ENCODE data around the gene XRCC1.
A peak's percentile ranks its signal among the peaks of the same experiment; 100 is the strongest.

Gene XRCC1

DNA sequence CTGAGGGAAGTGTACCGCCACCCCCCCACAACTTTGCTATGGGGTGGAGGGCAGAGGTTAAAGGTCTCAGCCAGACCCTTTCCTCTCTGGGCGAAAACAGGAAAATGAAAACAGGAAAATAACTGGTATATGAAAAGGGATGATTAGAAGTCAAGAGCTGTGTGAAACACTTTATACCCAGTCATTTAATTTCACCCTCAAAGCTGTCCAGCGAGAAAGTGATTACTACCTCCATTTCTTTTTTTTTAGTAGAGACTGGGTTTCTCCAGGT, 70.2 kb downstream of the XRCC1 start:
- Mint-ChIP-seq H3K4me1 (peaks cover 30% of the 10 kb centered on the region), H3K27ac (peak overlapping the region in 1 of 2 donors; percentile 76), H3K4me3 (peak overlapping the region; percentile 87 to 96), H3K27me3 (no peaks in the 10 kb centered on the region), H3K9me3 (no peaks in the 10 kb centered on the region)
- no peak for DNase-seq
- no peak for ATAC-seq

DNA sequence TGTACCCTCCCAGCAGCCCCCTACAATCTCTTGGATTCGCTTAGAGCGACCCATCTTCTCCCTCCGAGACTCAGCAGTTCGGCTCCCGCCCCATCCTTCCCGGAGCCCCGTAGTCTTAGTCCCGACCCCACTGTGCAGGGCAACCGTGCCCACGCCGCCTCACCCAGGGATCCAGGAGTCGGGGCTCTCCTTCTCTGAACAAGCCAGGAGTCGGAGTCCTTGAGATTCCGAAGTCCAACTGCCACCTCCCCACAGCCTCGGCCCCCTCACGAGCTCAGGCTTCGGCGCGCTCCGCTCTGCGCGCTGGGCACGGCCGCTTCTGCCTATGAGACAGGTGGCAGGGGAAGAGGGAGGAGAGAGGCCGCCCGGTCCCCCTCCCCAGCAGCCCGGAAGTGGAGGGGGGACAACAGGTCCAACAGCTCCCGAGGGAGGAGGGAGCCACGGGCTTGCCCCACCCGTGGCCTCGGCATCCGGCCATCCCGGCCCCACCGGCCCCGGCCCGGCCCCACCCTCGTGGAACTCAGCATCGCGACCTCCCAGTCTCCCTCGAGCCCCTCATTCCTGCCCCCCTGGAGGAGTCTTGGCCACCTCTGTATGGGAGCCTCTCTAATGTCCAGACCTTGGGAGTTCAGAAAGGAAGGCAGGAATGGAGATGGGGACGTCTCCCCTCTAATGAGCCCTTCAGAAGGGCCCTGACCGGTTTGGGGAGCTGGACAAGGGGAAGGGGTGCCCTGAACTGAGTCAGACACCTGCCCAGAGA, 70.7 kb downstream of the XRCC1 start, which contains the start of gene PHLDB3:
TSS of gene PHLDB3 (minus strand) at position 321 of the 760 bp plus-strand sequence. CDS start 628 bp downstream, outside the sequence.
- Mint-ChIP-seq H3K27ac (peak within 1 kb of the TSS; percentile 88 to 98), H3K9me3 (no peaks in the 10 kb centered on the region), H3K27me3 (no peaks in the 10 kb centered on the region), H3K4me1 (peaks cover 30% of the 10 kb centered on the region), H3K4me3 (peak within 1 kb of the TSS; percentile 87 to 96)
- ATAC-seq (peak; percentile 69), DNase-seq (peak in 1 of 2 donors; percentile 64)

DNA sequence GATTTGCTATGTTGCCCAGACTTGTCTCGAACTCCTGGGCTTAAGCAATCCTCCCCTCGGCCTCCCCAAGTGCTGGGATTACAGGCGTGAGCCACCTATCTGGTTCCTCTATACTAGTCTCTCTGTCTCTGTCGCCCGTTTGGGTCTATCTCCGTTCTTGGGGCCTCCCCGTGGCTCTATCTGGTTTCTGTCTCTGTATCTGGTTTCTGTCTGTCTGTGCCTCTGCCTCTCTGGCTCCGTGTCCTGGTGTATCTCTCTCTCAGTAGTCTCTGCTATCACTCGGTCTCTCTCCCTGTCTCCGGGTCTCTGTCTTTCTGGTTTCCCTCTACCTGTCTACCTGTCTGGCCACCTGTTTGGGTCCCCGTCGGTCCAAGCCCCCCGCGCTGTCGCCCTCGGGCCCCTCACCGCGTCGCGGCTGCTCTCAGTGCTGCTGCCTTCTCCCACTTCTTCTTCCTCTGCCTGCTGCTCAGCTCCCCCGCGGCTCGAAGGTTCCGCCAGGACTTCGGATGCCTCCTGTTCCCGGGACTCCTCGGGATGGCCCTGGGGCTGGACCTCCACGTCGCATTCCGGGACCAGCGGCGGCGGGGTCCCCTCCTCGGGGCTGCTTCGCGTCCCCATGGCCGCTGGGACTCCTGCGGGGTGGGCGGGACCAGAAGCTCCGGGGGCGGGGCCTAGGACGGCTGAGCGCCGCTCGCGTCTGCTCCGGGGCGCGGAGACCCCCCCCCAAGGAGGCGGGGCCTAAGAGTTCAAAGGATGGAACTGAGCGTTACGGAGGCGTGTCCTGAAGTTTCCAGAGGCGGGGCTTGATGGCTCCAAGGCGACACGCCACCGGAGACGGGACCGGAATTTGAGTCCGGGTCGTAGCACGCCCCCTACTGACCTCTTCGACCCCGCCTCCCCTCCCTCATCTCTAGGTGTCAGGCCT, 71.6 kb downstream of the XRCC1 start:
- Mint-ChIP-seq H3K27ac (peak overlapping the region; percentile 88 to 98), H3K4me3 (peak overlapping the region; percentile 87 to 96), H3K27me3 (no peaks in the 10 kb centered on the region), H3K9me3 (no peaks in the 10 kb centered on the region), H3K4me1 (peaks cover 30% of the 10 kb centered on the region)
- DNase-seq, result peak; percentile 94 to 96
- peak; percentile 91 for ATAC-seq

DNA sequence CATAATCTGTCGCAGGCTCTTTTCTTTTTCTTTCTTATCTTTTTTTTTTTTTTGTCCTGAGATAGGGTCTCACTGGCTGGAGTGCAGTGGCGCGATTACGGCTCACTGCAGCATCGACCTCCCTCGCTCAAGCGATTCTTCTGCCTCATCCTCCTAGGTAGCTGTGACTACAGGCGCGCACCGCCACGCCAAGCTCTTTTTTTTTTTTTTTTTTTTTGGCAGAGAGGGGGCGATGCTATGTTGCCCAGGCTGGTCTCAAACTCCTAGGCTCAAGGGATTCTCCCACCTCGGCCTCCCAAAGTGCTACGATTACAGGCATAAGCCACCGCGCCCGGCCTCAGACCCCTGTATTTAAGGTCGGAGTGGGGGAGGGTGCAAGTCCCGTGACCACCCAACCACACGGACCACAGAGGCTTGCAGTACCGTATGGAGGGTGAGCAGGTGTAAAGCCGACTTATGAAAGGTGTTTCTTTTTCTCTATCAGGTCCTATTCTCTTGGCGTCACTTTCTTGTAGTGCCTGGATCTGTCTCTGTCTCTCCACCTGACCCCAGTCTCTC, 72.8 kb downstream of the XRCC1 start:
- no peaks in the 10 kb centered on the region for H3K9me3 Mint-ChIP-seq
- no peak for ATAC-seq
- DNase-seq, result no peak
- H3K4me1 Mint-ChIP-seq, result peaks cover 30% of the 10 kb centered on the region
- H3K4me3 Mint-ChIP-seq, result peak overlapping the region; percentile 87 to 96
- no peaks in the 10 kb centered on the region for H3K27me3 Mint-ChIP-seq
- no peak overlapping the region for H3K27ac Mint-ChIP-seq

DNA sequence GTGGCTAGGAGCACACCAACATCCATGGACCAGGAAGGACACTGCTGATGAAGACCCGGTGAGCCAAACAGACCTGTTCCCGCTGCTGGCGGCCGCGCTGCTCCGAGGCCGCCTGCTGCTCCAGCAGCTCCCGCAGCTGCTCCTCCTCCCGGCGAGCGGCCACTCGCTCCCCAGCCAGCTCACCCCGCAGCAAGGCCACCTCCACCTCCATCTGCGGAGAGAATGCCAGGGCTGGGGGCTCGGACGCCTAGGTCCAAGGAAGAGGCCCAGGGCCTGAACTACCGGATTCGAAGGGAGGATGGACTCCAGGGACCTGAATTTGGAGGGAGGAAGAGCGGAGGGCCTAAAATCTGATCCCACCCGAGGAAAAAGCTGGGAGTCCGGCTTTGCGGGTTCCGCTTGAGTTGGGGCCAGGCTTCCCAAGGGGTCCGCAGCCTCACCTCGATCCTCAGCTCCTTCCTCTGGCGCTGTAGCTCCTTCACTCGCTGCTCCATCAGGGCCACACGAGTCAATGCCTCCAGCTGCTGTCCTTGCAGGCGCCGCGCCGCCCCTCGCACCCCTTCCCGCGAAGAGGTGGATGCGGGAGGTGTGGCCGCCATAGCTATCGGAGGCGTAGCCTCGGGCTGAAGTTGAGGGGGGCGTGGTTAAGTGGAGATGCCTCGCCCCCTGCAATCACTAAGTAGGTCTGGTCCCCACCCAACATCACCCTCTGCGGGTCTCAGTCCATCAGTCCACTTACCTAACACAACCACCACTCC, 73.5 kb downstream of the XRCC1 start:
- Mint-ChIP-seq H3K27me3 (no peaks in the 10 kb centered on the region), H3K27ac (no peak overlapping the region), H3K9me3 (no peaks in the 10 kb centered on the region), H3K4me1 (peaks cover 30% of the 10 kb centered on the region), H3K4me3 (no peak overlapping the region)
- no peak for DNase-seq
- ATAC-seq, result no peak

DNA sequence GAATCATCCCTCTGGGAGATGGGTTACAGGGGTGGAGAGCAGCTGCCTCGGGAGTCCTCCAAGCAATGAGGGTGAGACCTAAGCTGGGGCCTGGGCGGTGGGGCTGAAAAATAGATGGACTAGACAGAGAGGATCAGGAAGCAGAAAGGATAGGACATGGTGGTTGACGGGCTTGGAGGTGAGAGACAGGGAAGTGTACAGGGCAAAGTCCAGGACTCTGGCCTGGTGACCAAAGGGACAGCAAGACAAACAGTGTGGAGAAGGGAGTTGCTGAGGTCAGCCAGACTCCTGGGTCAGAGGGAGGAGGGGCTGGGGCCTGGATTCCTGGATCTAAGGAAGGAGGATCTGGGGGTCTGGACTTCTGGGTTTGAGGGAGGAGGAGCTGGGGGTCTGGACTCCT, 76.3 kb downstream of the XRCC1 start:
- no peak for ATAC-seq
- Mint-ChIP-seq H3K27ac (peak overlapping the region in 1 of 2 donors; percentile 83), H3K4me3 (no peak overlapping the region)

DNA sequence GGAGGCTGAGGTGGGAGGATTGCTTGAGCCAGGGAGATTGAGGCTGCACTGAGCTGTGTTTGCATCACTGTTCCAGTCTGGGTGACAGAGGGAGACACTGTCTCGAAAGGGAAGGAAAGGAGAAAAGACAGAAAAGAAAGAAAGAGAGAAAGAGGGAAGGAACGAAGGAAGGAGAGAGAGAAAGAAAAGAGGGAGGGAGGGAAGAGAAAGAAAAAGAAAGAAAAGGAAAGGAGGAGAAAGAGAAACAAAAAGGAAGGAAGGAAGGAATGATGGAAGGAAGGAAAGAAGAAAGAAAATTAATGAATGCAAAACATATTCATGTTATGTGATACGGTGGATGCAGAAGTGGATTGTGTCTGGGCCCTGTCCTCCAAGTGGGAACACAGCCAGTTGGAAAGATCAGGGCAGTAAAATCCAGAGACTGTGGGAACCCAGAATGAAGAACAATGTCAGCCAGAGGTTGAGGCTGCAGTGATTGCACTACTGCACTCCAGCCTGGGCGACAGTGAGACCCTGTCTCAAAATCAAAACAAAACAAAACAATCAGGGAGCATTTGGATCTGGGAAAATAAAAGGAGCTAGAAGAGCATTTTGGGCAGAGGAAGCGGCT, 77.0 kb downstream of the XRCC1 start:
- Mint-ChIP-seq H3K27ac (no peak overlapping the region), H3K4me1 (peaks cover 13% of the 10 kb centered on the region), H3K9me3 (no peaks in the 10 kb centered on the region), H3K4me3 (no peak overlapping the region), H3K27me3 (no peaks in the 10 kb centered on the region)
- ATAC-seq, result no peak
- DNase-seq, result no peak

More for the DNA sequence above, 76.3 kb downstream of the XRCC1 start:
- peaks cover 18% of the 10 kb centered on the region for H3K4me1 Mint-ChIP-seq
- no peak for DNase-seq
- H3K9me3 Mint-ChIP-seq, result no peaks in the 10 kb centered on the region
- H3K27me3 Mint-ChIP-seq, result no peaks in the 10 kb centered on the region

DNA sequence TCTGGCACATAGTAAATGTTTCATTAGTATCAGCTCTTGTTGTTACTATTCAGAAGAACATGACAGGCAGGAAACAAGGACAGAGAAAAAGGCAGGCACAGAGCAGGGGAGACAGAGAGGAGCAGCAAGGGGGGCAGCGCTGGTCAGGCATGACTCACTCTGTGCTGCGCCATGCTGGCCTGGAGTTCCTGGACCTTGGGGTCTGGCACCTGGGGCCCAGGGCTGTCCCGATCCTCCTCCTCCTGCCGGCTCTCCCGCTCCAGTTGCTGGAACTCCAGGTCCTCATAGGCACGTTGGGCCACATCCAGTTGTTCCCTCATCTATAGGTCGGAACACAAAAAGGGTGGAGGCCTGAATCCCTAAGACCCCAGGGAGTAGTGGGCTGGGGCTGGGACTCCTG, 78.4 kb downstream of the XRCC1 start:
- no peaks in the 10 kb centered on the region for H3K4me1 Mint-ChIP-seq
- no peaks in the 10 kb centered on the region for H3K9me3 Mint-ChIP-seq
- no peak overlapping the region for H3K4me3 Mint-ChIP-seq
- H3K27ac Mint-ChIP-seq, result peak overlapping the region in 1 of 2 donors; percentile 63
- ATAC-seq (no peak), DNase-seq (no peak)
- H3K27me3 Mint-ChIP-seq, result no peaks in the 10 kb centered on the region

DNA sequence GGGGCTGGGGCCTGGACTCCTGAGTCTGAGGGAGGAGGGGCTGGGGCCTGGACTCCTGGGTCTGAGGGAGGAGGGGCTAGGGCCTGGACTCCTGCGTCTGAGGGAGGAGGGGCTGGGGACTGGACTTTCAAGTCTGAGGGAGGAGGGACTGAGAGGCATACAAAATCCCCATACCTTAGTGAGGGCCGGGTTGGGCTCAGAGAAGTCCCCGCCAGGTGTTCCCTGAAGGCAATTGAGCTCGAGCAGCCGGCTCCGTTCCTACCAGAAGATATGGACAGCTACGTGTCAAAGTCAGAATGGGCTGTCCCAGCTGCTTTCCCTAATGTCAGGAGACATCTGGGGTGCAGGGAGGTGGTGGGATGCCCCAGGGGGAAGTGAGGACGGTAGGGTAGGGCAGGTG, 80.2 kb downstream of the XRCC1 start:
- Mint-ChIP-seq H3K4me1 (peaks cover 3% of the 10 kb centered on the region), H3K9me3 (no peaks in the 10 kb centered on the region), H3K27me3 (no peaks in the 10 kb centered on the region), H3K4me3 (no peak overlapping the region), H3K27ac (no peak overlapping the region)
- ATAC-seq, result no peak
- no peak for DNase-seq

All from stimulated activated naive CD8-positive, alpha-beta T cell treated with anti-CD3 and anti-CD28 coated beads, Interleukin-15, amount 100 ng/mL, for 72 hours (primary cell).